Endodermal cell (in vitro differentiated cells): ENCODE results near the gene IL20RB. TPM values are rescaled to one million over a fixed set of nuclear protein-coding genes. Genes with fewer than 3 reads are reported as not detected.
"Not testable (repeated sequence)": the region's sequence is repeated elsewhere in the genome, so short reads cannot be mapped to it uniquely, and the experiment has no call there.

Experiments used
- DNase-seq: peaks from one replicate; pipeline ENCODE4 v3.0.0-alpha.2; 2017
- H3K27ac ChIP-seq: 2 replicates; pipeline ENCODE4 v1.5.1; 2013; ENCODE audit warnings: mild to moderate bottlenecking, low read depth, low read length, moderate library complexity
- H3K27me3 ChIP-seq: 2 replicates; pipeline ENCODE4 v1.6.1; 2013; ENCODE audit warnings: mild to moderate bottlenecking, low read length, moderate library complexity; ENCODE audit not compliant: insufficient read depth, control insufficient read depth, poor library complexity, severe bottlenecking
- H3K36me3 ChIP-seq: 2 replicates; pipeline ENCODE4 v1.7.0; 2013; ENCODE audit warnings: mild to moderate bottlenecking, low read length, moderate library complexity; ENCODE audit not compliant: control insufficient read depth, insufficient read depth
- H3K4me1 ChIP-seq: one replicate; pipeline ENCODE4 v1.7.0; 2013; ENCODE audit warnings: low read length; ENCODE audit not compliant: control insufficient read depth, insufficient read depth
- H3K4me3 ChIP-seq: 2 replicates; pipeline ENCODE4 v1.5.1; 2013; ENCODE audit warnings: mild to moderate bottlenecking, low read length, moderate library complexity
- H3K9ac ChIP-seq: 2 replicates; pipeline ENCODE4 v1.6.1; 2013; ENCODE audit warnings: mild to moderate bottlenecking, low read length, moderate library complexity; ENCODE audit not compliant: poor library complexity, severe bottlenecking; ENCODE audit errors: extremely low read depth
- H3K9me3 ChIP-seq: 2 replicates; pipeline ENCODE4 v1.6.1; 2013; ENCODE audit warnings: mild to moderate bottlenecking, low read length, moderate library complexity; ENCODE audit not compliant: control insufficient read depth
- H3K27ac Mint-ChIP-seq: 2 replicates; pipeline ENCODE4 v1.8.0; 2020; ENCODE audit warnings: mixed read lengths
- H3K27me3 Mint-ChIP-seq: 2 replicates; pipeline ENCODE4 v1.8.0; 2021; ENCODE audit warnings: mild to moderate bottlenecking, mixed read lengths; ENCODE audit not compliant: insufficient read depth
- H3K36me3 Mint-ChIP-seq: 2 replicates; pipeline ENCODE4 v1.8.0; 2020; ENCODE audit warnings: low read depth, mixed read lengths
- H3K4me1 Mint-ChIP-seq: 2 replicates; pipeline ENCODE4 v1.8.0; 2020; ENCODE audit warnings: mixed read lengths
- H3K4me3 Mint-ChIP-seq: 2 replicates; pipeline ENCODE4 v1.8.0; 2020; ENCODE audit warnings: mild to moderate bottlenecking, moderate library complexity, mixed read lengths
- H3K9me3 Mint-ChIP-seq: 2 replicates; pipeline ENCODE4 v1.8.0; 2020; ENCODE audit warnings: mild to moderate bottlenecking, mixed read lengths
- WGBS, 2 experiments: methylation state at CpG; one replicate each; pipeline versions ENCODE4 v1.1.5 to v1.1.7; 2013; ENCODE audit warnings: missing lambda C conversion rate in 2 of 2, mixed read lengths in 1 of 2; ENCODE audit not compliant: insufficient coverage in 1 of 2, insufficient read length in 1 of 2; 5-methylcytosine and 5-hydroxymethylcytosine counted together
- total RNA-seq, 2 donors: library from RNA; stranded (reverse); fragmentation: NEBNext Ultra II Directional in 1 of 2; extraction: Animal tissue kit (Norgen Biotek cat#: 25700) in 1 of 2; gene quantifications; 2 replicates in 1 of 2; 3 replicates in 1 of 2; pipeline ENCODE4 v1.2.1, GENCODE V29; 2021
- TF ChIP-seq, protein P1 (sequence below): fragments of 200-600 bp; sonication (generic); conservative IDR thresholded peaks from 2 replicates; pipeline ENCODE4 v1.5.0; 2021; ENCODE audit warnings: antibody characterized with exemption, mild to moderate bottlenecking

Gene IL20RB
- total RNA-seq, 2 donors from 2014 or later, result 1.7 to 2.1 TPM

DNA sequence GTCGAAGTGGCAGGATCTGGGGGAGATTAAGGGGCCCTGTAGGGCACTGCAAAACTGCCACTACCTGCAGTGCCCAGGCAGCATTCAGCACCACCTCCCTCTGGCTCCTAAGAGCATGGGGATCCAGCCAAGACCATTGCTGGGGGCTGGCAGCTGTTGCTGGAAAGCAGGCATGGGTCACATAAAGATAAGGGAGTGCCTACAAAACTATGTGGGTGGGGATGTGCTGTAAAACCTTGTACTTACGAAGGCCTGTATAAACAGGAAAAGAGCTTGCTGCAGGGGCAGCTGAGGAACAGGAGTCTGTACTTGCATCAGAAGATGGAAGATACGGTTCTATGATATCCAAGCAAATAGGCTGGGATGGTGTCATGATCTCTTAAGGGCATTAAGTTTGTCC, 27.1 kb downstream of the IL20RB start:
- peaks cover 24% of the 10 kb centered on the region for H3K9me3 Mint-ChIP-seq
- no peaks in the 10 kb centered on the region for H3K27me3 ChIP-seq
- TF ChIP-seq, protein P1, sequence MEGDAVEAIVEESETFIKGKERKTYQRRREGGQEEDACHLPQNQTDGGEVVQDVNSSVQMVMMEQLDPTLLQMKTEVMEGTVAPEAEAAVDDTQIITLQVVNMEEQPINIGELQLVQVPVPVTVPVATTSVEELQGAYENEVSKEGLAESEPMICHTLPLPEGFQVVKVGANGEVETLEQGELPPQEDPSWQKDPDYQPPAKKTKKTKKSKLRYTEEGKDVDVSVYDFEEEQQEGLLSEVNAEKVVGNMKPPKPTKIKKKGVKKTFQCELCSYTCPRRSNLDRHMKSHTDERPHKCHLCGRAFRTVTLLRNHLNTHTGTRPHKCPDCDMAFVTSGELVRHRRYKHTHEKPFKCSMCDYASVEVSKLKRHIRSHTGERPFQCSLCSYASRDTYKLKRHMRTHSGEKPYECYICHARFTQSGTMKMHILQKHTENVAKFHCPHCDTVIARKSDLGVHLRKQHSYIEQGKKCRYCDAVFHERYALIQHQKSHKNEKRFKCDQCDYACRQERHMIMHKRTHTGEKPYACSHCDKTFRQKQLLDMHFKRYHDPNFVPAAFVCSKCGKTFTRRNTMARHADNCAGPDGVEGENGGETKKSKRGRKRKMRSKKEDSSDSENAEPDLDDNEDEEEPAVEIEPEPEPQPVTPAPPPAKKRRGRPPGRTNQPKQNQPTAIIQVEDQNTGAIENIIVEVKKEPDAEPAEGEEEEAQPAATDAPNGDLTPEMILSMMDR, result no peak
- WGBS, 2 experiments, result 88 to 93% methylated on average over 3 of the region's 3 CpGs
- no peaks in the 10 kb centered on the region for H3K36me3 ChIP-seq
- H3K9ac ChIP-seq, result no peak overlapping the region
- DNase-seq, result no peak
- no peaks in the 10 kb centered on the region for H3K27me3 Mint-ChIP-seq
- H3K4me1 ChIP-seq, result no peaks in the 10 kb centered on the region
- no peak overlapping the region for H3K27ac Mint-ChIP-seq
- no peaks in the 10 kb centered on the region for H3K4me1 Mint-ChIP-seq
- H3K36me3 Mint-ChIP-seq, result peaks cover 14% of the 10 kb centered on the region
- H3K27ac ChIP-seq, result no peak overlapping the region
- no peak overlapping the region for H3K4me3 Mint-ChIP-seq
- H3K4me3 ChIP-seq, result no peak overlapping the region
- H3K9me3 ChIP-seq, result no peaks in the 10 kb centered on the region

DNA sequence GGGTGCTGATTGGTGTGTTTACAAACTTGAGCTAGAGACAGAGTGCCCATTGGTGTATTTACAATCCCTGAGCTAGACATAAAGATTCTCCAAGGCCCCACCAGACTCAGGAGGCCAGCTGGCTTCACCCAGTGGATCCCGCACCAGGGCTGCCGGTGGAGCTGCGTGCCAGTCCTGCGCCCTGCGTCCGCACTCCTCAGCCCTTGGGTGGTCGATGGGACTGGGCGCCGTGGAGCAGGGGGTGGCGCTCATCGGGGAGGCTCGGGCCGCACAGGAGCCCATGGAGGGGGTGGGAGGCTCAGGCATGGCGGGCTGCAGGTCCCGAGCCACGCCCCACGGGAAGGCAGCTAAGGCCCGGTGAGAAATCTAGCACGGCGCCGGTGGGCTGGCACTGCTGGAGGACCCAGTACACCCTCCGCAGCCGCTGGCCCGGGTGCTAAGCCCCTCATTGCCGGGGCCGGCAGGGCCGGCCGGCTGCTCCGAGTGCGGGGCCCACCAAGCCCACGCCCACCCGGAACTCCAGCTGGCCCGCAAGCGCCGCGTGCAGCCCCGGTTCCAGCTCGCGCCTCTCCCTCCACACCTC, 29.7 kb downstream of the IL20RB start:
- H3K9me3 ChIP-seq, H3K4me3 Mint-ChIP-seq, H3K27me3 ChIP-seq, H3K27ac Mint-ChIP-seq, H3K4me3 ChIP-seq, H3K4me1 ChIP-seq, H3K27me3 Mint-ChIP-seq, H3K27ac ChIP-seq, H3K4me1 Mint-ChIP-seq, H3K9ac ChIP-seq, H3K36me3 ChIP-seq, DNase-seq: not testable (repeated sequence)
- Mint-ChIP-seq H3K36me3 (peaks cover 14% of the 10 kb centered on the region), H3K9me3 (peaks cover 24% of the 10 kb centered on the region)
- WGBS, 2 experiments, result 96 to 100% methylated on average over 5 to 39 of the region's 39 CpGs

DNA sequence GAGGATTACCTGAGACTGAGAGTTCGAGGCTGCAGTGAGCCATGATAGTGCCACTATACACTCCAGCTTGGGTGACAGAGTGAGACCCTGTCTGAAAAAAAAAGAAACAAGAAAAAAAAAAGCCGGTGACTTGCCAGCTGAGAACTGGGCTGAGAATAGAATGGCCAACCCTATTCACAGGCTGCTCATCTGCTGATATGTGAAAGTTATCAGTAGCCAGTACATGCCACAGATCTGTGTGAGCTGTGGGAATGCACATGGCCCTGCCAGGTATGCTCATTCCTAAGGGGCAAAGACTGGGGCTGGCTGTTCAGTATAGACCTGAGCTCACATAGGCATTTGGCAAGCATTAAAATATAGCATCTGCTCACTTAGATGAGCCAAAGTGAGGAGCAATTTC, 30.9 kb downstream of the IL20RB start:
- peaks cover 24% of the 10 kb centered on the region for H3K9me3 Mint-ChIP-seq
- Histone ChIP-seq H3K27me3 (no peaks in the 10 kb centered on the region), H3K9me3 (no peaks in the 10 kb centered on the region), H3K27ac (no peak overlapping the region), H3K36me3 (no peaks in the 10 kb centered on the region), H3K9ac (no peak overlapping the region), H3K4me1 (no peaks in the 10 kb centered on the region), H3K4me3 (no peak overlapping the region)
- H3K36me3 Mint-ChIP-seq, result peaks cover 14% of the 10 kb centered on the region
- H3K4me3 Mint-ChIP-seq, result no peak overlapping the region
- no peak for DNase-seq
- H3K27ac Mint-ChIP-seq, result no peak overlapping the region
- H3K27me3 Mint-ChIP-seq, result no peaks in the 10 kb centered on the region
- TF ChIP-seq, protein P1, result no peak
- no peaks in the 10 kb centered on the region for H3K4me1 Mint-ChIP-seq
- 89% methylated on average over 2 of the region's 2 CpGs for WGBS, 2 experiments
